Head of caudate nucleus (tissue), 42 donors: ENCODE measurements around the gene TIMM13.

Source experiments
- DNase-seq, 42 donors: peaks; one replicate each; pipeline versions ENCODE4 v3.0.0 to v3.0.0-alpha.2; 2020 to 2021; ENCODE audit warnings: mixed read lengths in 7 of 42
- intact Hi-C: fragments of 100-400 bp; cut with DNase I; formaldehyde crosslinking; loops from one replicate; pipeline ENCODE4 v1.15.0; 2022

The TIMM13 gene

GRCh38 chr19:2434721-2435265, 7.4 kb upstream of the TIMM13 start:
- no peak for DNase-seq
- intact Hi-C loops, result no loop called here

GRCh38 chr19:2434267-2434666, 6.9 kb upstream of the TIMM13 start:
- intact Hi-C loops, result no loop called here
- DNase-seq, result no peak

GRCh38 chr19:2433854-2434253, 6.5 kb upstream of the TIMM13 start:
- intact Hi-C loops, result no loop called here
- no peak for DNase-seq

DNA sequence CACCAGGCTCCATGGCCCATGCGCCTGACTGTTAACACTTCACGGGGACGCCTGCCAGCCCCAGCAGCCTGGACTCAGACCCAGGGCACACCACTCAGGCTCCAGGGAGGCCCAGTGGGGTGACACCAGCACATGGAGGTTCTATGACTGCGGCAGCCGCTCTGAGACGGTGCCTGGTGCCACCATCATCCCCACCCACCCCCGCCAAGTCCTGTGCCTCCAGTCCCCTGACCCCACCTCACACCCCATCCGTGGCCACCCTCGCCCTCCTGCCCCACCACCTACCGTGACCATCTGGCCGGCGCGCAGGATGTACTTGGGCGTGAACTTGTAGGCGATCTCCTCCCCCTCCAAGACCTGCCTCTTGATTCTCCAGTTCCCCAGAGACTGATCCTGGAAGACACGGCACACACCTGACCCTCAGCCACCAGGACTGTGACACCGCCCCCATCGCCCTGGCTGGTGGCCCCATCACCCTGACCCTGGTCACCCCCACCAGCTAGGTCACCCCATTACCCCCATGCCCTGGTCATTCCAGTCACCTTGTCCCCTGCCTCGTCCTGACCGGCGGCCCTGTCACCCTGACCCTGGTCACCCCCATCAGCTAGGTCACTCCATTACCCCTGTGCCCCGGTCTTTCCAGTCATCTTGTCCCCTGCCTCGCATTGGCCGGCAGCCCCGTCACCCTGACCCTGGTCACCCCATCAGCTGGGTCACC, 4.9 kb upstream of the TIMM13 start:
- DNase-seq, result no peak
- intact Hi-C loops, result no loop called here

GRCh38 chr19:2431318-2432055, 4.1 kb upstream of the TIMM13 start:
- intact Hi-C loops, result no loop called here

GRCh38 chr19:2429917-2430535, 2.6 kb upstream of the TIMM13 start:
- intact Hi-C loops, result no loop called here
- DNase-seq, result no peak

More at GRCh38 chr19:2431318-2432055, 4.1 kb upstream of the TIMM13 start:
- DNase-seq, result no peak

DNA sequence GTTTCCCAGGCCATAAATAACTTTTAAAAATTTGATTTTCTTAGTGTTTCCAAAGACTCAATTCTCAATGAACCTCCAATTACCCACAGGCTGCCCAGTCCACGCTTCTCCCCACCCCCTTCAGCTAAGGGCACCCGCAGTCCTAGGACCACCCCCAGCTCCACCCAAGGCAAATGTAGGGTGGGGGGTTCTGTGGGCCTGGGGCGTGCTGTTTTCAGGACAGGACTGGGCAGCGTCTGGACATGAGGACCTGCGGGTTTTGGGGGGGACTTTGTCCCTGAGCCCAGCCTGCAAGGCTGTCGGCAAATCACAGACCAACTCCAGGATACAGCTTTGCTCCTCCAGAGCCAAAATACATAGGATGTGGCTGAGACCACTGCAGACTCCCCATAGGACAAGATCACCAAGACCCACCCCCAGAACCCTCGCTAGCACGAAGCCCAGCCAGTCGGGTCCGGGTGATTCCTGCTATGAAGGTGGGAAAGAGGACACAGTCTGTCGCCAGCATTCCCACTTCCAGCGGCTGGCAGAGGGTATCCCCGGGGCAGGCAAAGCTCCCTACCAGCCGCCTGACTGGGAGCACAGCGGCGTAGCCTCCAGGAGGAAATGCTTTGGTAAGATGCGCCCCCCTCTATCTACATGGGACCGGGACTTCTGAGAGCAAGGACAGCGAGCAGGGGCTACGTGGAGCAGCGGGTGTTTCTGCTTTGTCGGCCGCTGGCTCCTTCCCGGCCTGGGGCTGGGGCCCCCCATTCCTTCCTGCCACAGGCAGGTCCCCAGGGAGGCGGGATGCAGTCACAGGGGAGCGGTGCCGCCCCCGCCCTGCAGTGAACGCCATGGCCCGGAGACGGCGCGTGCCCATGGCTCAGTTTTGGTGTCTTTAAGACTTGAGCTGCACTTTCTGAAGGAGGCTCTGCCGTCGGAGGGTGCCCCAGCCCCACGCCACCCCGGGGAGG, 1.6 kb upstream of the TIMM13 start:
- no peak for DNase-seq

DNA sequence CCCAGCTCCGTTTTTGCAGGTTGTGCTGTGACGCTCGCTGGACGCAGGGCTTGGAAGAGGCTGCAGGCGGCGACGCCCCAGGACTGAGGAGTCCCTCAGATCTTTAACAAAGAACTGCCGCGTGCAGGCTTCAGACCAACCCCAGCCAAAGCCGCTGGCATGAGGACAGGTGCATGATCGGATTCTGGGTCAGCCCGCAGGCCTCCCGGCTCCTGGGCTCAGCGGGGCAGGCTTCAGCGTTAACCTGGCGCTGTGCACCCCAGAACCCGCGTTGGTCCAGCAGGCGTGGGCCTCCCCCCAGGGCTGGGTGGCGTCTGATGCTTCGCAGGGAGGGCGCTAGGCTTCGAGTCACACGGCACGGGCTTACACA, 920 bp upstream of the TIMM13 start:
- peak in 38 of 42 donors; percentile 7 to 64 (median 35) for DNase-seq
- intact Hi-C loops, result no loop called here

More for the DNA sequence above, 1.6 kb upstream of the TIMM13 start:
- intact Hi-C loops, result no loop called here

DNA sequence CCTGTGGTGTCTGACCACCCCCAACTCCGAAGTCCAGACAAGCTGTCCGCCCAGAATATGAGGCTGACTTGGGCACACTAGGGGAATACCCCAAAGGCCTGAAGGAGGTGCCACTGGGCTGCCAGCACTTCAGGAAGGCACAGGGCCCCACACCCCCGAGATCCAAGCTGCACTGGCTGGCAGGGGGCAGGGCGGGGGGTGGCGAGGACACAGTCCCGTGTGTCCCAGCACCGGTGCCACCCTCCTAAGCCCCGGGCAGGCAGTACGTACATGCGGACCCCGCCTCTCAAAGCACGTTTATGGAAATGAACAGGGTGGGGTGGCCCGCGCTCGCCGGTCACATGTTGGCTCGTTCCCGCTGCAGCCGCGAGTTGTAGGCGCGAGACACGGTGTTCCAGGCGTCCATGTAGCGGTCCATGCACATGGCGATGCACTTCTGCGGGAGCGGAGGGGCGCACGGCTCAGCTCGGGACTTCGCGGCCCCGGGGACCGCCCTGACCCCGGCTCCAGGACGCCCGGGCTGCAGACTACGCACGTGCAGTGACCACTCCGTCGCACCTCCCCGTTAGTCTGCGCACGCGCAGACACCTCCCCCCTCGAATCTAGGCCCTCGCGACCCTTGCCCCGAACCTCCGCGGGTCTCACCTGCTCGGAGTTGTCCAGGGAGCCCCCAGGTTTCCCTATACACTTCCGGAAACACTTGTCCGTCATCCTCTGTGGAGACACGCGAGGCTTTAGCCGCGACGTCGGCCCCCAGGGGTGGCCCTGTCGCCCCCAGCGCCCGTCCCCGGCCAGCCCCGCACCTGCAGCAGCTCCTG, 566 bp downstream of the TIMM13 start:
- DNase-seq, result peak in 21 of 42 donors; percentile 14 to 57 (median 25)
- intact Hi-C loops, result no loop called here

DNA sequence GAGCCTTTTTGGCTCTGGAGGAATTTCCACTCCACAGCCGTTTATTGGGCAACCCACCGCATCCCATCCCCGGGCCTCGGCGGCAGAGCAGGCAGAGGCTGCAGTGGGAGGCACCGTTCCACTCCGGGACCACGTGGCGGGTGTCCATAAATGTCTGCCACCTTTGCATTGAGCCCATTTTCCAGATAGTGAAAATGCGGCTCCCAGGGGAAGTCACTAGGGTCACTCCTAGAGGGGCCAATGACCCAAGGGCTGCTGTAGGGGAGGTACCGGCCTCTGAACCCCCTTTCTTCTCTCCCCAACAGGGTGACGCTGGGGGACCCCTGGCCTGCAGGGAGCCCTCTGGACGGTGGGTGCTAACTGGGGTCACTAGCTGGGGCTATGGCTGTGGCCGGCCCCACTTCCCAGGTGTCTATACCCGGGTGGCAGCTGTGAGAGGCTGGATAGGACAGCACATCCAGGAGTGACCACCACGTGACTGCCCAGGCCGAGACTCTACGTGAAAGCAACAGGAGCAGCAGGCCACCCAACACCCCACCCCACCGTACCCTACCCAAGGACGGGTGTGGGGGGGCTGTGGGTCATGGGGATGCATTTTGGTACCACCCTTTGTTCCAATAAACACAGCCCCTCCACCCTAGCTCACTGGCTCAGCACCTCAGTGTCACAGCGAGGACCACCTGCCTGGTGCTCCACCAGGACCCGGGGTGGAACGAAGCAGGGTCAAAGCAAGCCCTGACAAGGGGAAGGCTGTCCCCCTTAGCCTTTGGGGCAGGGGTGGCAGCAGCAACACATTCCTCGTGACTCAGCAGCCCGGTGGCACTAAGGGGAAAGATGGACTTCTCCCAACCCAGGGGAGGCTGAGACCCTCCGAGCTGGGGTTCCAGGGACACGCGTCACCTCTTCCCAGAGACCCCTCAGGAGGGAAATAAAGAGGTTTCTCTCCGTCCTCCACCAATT, 1.5 kb downstream of the TIMM13 start:
- intact Hi-C loops, result no loop called here
- DNase-seq, result no peak

DNA sequence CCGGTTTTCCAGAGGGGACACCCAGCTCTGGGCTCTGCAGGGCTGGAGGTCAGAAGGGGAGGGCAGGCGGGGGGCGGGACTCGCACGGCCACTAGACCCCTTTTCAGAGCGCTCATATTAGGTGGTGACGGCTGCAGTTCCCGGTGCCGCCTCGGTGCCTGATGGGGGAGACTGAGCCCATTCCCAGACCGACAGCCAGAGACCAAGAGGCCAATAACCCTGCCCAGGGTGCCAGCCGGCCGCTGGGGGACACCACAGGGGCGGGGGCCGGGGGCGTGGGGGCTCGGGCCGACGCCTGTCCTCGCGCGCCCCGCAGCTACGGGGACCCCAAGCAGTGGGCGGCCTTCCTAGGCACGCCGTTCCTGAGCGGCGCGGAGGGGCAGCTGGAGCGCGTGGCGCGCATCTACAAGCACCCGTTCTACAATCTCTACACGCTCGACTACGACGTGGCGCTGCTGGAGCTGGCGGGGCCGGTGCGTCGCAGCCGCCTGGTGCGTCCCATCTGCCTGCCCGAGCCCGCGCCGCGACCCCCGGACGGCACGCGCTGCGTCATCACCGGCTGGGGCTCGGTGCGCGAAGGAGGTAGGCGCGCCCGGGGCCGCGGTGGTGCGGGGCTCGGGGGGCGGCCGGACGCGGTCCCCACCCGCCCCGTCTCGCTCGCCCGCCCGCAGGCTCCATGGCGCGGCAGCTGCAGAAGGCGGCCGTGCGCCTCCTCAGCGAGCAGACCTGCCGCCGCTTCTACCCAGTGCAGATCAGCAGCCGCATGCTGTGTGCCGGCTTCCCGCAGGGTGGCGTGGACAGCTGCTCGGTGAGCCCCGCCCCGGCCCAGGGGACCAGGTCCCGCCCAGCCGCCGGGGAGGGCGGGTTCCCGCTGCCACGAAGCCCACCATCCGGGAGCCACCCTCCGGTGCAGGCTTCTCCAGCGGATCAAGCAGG, 2.4 kb downstream of the TIMM13 start:
- DNase-seq, result peak in 41 of 42 donors; percentile 32 to 82 (median 62)

DNA sequence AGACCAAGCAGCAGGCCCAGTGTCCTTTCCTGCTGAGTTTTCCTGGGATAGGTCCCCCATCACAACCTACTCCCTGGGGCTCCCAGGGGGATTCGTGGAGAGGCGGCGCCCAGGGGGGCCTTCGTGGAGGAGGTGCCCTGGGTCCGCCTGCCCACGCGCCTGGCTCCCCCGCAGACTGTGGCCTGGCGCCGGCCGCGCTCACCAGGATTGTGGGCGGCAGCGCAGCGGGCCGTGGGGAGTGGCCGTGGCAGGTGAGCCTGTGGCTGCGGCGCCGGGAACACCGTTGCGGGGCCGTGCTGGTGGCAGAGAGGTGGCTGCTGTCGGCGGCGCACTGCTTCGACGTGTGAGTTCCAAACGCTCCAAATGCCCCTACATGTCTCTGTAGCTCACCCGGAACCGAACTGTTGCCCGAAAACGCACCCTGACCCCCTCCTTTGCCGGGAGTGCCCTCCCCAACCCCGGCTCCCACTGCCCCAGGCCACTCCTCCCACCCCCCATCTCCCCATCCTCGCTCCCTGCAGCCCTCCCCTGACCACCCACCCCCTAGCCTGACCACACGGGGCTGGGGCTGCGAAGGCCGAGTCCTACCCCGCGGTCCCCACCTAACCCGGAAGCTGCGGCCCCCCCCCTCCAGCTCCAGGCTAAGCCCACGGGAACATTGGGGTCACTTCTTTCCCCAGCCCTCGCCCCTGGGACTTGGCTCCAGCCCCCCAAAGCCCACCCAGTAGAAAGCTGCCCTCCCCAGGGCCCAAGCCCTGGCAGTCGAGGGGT, 3.3 kb downstream of the TIMM13 start:
- DNase-seq, result no peak
- intact Hi-C loops, result no loop called here

More for the DNA sequence above, 2.4 kb downstream of the TIMM13 start:
- intact Hi-C loops, result no loop called here

DNA sequence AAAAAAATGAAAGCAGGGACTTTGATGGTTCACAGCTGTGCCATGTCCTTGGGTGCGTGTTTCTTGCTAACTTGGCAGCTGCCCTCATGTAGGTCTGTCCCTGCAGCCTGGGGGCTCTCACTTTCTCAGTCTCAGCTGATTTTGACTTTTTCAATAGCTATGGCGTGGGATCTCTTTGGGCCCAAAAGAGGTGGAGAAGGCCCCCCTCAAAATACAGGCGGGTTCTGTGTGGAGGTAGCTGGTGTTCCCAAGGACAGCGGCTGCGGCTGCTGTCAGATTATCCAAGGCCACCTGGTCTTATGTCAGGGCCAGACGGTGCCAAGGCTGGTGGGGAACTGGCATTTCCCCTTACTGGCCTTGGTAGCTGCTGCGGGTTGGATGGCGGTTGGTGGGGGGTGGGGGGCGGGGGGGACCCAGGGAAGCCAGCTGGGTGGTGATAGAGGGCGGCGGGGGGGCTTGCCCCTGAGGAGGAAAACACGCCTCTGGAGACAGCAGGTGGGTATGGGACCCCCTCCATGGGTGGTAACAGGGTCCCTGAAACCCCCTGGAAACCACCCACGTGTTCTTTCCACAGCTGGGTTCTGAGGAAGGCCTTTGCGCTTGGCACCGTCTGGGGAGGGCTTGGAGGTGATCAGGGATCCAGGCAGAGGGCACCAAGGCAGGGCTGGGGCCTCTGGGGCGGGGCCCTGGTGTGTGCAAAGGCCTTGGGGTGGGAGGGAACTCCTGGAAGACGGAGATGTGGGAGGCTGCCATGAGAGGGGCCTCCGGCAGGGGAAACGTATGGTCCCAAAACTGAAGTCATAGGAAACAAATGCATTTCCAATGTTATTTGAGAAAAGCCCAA, 4.1 kb downstream of the TIMM13 start:
- no peak for DNase-seq

More for the DNA sequence above, 4.1 kb downstream of the TIMM13 start:
- intact Hi-C loops, result no loop called here
